HG02852 (cell line): ENCODE measurements around the gene PFKL.
"Not testable (repeated sequence)": the region's sequence is repeated elsewhere in the genome, so short reads cannot be mapped to it uniquely, and the experiment has no call there.

ENCODE experiments used
- ATAC-seq: cut with Tn5 transposase; IDR thresholded peaks from one replicate; pipeline ENCODE4 v1.9.1; 2021; ENCODE audit warnings: mild to moderate bottlenecking, moderate library complexity; ENCODE audit not compliant: unreplicated experiment

The PFKL gene

DNA sequence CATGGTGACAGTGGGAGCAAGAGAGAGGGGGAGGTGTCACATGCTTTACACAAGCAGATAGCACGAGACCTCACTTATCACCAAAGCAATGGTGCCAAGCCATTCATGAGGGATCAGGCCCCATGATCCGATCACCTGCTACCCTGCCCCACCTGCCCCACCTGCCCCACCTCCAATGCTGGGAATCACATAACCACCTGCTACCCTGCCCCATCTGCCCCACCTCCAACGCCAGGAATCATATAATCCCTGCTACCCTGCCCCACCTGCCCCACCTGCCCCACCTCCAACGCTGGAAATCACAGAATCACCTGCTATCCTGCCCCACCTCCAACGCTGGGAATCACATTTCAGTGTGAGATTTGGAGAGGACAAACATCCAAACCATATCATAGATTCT lies 24.8 kb upstream of the PFKL start:
- ATAC-seq: no peak

DNA sequence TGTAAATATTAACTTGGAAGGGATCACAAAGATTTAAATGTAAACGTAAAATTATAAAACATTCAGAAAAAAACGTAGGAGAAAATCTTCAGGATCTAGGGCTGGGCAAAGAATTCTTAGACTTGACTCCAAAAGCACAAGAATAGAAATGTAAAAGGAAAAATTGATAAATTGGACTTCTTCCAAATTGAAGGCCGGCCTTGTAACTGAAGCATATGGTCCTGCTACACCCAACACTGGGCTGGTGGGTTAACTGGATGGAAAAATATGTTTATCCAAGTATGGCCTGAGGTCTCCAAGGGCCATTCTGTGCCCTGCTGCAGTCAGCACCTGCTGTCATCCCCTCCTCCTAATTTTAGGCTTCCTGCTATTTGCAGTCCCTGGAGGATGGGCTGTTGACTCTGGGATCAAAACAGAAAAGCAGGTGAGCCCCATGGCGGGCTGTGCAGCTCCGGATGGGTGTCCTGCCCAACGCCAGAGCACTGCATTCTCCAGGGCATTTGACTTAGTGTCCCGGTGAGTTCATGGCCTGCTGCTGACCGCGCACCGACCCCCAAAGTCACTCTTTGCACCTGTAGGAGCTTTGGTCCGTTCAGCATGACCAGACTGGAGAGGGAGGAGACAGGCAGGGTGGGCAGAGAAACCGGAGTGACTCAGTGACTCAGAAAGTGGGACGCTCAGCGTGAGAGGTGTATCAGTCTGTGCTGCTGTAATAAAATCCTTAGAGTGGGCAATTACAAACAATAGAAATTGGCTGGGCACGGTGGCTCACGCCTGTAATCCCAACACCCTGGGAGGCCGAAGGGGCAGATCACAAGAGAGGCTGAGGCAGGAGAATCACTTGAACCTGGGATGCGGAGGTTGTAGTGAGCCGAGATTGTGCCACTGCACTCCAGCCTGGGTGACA lies 20.2 kb upstream of the PFKL start:
- no peak for ATAC-seq

DNA sequence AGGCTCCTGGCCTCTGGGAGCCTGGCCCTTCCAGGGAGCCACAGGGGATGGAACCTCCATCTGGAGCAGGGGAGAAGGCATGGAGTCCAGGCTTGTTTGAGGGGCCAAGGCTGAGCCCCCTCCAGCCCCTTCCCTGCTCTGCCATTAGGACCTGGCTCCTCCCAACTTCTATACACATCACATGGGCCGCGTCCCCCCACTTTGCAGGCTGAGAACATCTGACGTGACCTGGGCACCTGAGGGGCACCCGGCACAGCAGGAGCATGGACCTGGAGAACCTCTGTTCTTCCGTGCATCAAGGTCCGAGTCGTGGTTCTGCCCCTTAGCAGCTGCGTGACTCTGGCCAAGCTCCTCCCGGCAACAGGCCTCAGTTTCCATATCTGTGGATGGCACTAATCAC lies 18.1 kb upstream of the PFKL start:
- no peak for ATAC-seq

DNA sequence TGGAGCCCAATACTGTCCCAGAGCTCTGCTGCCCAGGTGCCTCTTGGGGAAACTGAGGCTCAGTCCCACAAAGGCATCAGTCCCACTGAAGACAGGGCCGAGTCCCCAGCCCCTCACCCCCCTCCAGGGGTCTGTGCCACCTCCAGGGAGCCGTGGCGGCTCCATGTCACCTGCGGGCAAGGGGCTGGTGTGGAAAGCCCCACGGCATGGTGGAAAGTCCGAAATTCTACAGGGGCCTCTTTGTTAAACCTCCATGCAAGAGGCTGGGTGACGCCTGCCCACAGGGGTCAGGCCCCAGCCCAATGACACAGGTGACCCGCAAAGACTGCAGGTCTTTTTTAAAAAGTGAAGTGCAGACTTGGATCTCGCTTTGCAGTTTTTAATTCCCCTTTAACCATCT lies 17.5 kb upstream of the PFKL start:
- no peak for ATAC-seq

DNA sequence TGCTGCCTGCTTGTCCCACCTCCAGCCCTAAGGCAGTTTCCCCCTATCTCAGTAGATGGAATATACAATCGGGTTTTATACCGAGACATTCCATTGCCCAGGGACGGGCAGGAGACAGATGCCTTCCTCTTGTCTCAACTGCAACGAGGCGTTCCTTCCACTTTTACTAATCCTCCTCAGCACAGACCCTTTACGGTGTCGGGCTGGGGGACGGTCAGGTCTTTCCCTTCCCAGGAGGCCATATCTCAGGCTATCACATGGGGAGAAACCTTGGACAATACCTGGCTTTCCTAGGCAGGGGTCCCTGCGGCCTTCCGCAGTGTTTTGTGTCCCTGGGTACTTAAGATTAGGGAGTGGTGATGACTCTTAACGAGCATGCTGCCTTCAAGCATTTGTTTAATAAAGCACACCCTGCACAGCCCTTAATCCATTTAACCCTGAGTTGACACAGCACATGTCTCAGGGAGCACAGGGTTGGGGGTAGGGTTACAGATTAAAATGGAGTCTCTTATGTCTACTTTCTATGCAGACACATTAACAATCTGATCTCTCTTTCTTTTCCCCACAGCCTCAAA lies 16.6 kb upstream of the PFKL start:
- not testable (repeated sequence) for ATAC-seq

DNA sequence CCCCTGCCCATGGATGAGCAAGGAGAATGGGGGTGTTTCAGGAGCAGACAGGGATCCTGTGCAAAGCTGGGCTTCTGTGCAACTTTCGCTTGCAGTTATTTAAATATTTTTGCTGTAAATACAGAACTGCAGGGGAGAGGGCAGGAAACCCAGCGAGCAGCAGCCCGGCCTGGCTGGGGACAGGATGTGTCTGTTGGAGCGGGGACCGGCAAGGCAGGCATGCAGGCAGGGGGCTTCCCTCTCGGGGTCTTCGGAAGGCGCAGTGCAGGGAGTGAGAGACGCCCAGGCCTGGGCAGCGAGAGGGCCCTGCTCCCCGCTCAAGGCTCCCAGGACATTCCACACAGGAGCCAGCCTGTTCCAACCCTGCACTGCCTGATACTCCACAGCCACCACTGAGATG lies 15.9 kb upstream of the PFKL start:
- no peak for ATAC-seq

DNA sequence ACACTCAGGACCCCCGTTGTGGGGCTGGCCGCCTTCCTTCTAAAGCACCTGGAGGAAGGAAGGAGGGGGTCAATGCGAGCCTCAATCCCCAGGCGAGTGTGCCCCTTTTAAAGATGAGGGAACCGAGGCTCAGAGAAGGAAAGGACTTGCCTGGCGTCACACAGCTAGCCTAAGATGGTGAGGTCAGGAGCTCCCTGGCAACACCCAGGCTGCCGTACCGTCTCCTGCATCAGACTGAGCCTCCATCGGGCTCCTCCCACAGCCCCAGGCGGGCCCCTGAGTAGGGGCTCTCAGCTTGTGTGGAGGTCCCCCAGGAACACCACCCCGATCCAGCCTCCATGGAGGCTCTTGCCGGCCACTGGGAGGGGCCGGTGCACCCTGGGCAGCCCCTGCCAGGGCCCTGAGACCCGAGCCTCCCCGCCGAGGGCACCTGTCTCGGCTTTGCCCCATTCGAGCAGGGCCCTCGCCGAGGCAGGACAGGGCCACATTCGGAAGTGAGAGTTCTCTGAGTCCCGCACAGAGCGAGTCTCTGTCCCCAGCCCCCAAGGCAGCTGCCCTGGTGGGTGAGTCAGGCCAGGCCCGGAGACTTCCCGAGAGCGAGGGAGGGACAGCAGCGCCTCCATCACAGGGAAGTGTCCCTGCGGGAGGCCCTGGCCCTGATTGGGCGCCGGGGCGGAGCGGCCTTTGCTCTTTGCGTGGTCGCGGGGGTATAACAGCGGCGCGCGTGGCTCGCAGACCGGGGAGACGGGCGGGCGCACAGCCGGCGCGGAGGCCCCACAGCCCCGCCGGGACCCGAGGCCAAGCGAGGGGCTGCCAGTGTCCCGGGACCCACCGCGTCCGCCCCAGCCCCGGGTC lies 14.5 kb upstream of the PFKL start, which contains the start of gene AIRE:
Gene AIRE (plus strand): TSS at position 739 of the 855 bp plus-strand sequence. CDS start 131 bp downstream, outside the sequence.
- ATAC-seq: no peak

DNA sequence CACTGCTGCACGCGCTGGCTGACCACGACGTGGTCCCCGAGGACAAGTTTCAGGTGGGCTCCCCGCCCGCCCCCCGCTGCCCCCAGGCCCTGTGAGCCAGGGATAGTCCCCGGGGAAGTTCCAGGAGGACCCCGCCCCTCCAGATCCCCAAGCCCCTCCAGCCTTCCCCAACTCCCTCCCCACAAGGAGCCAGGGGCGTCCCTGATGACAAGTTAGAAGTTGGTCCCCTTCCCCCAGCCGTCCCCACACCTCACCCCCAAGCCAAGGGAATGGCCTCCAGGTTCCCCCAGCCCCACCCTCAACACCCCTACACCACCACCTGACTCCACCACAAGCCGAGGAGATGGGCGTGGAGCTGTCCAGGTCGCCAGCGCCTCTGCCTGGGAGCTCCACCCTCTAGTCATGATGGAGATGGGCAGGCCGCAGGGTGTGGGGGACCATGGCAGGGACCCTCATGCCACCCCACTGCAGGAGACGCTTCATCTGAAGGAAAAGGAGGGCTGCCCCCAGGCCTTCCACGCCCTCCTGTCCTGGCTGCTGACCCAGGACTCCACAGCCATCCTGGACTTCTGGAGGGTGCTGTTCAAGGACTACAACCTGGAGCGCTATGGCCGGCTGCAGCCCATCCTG lies 13.7 kb upstream of the PFKL start:
- no peak for ATAC-seq

DNA sequence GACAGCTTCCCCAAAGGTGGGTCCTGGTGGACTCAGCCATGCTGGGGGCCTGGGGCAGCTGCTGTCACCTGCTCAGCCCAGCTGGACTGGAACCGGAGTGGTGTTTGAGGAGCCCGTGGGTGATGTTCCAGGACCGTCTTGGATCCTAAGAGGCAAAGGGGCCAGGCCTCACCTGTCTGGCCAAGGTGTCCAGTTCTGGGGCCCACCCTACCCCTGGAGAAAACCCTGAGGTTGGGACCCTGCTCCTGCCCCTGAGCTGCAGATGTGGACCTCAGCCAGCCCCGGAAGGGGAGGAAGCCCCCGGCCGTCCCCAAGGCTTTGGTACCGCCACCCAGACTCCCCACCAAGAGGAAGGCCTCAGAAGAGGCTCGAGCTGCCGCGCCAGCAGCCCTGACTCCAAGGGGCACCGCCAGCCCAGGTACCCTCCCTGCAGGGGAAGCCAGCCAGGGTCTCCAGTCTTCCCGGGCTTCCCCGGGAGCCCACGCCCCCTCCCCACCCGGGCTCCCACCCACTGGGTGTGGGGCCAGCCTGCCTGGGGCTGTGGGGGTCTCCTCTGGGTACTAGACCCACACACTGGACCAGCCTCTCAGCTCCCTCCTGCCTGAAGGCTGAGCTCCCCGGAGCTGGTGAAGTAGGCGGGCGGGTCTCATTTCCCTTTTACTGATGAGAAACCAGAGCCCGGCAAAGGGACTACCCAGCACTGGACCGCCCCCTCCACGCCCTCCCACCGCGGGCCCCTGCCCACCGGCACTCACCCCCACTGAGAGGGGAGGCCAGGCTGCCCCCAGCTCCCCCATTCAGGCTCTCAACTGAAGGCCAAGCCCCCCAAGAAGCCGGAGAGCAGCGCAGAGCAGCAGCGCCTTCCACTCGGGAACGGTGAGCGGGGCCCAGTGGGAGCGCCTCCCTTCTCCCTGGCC lies 12.9 kb upstream of the PFKL start:
- ATAC-seq: no peak

DNA sequence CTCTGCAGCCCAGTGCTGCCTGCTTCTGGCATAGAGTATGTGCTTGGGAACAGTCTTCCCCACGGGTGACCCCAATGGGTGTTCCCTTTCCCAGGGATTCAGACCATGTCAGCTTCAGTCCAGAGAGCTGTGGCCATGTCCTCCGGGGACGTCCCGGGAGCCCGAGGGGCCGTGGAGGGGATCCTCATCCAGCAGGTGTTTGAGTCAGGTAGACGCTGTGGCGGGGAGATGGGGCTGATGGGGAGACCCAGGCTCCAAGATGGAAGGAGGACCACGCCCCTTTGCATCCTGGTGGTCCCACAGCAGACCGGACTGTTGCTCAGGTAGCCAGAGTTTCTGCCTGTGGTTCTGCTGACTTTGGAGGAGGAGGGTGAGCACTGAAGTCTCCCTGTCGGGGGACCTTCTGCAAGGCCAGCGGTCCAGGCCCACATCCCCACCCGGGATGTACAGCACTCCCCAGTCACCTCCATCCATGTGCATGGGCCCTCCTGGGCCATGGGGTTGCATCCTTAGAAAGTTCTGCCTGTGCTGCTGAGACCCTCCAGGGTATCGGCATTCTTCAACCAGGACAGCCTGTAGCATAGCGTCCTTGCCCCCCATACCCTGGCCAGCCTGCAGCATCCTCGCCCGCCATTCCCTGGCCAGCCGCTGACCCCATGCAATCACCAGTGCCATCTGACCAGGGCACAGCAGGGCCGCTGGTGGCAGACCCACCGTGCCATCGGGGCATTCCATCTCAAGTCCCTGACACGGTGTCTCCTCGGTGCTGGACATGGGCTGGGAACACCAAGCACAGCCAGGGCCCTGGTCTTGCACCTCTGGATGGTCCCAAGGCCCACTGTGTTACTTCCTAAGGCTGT lies 11.4 kb upstream of the PFKL start:
- no peak for ATAC-seq

DNA sequence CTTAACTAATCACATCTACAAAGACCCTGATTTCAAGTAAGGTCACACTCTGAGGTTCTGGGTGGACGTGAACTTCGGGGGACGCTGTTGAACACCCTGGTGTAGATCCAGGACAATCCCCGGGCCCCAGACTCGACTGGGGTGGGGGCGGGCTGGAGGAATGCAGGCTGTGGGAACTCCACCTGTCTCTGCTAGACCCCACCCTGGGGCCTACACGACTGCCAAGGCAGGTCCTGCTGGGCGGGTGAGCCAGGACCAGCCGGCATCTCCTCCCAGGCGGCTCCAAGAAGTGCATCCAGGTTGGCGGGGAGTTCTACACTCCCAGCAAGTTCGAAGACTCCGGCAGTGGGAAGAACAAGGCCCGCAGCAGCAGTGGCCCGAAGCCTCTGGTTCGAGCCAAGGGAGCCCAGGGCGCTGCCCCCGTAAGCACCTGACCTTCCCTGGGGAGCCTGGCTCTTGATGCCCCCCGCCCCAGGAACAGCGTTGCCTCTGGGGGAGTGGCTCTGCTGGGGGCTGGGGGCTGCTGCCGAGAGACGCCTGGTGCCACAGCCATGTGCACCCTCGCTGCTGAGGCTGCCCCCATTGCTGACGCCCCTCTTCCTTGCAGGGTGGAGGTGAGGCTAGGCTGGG lies 10.4 kb upstream of the PFKL start:
- no peak for ATAC-seq

DNA sequence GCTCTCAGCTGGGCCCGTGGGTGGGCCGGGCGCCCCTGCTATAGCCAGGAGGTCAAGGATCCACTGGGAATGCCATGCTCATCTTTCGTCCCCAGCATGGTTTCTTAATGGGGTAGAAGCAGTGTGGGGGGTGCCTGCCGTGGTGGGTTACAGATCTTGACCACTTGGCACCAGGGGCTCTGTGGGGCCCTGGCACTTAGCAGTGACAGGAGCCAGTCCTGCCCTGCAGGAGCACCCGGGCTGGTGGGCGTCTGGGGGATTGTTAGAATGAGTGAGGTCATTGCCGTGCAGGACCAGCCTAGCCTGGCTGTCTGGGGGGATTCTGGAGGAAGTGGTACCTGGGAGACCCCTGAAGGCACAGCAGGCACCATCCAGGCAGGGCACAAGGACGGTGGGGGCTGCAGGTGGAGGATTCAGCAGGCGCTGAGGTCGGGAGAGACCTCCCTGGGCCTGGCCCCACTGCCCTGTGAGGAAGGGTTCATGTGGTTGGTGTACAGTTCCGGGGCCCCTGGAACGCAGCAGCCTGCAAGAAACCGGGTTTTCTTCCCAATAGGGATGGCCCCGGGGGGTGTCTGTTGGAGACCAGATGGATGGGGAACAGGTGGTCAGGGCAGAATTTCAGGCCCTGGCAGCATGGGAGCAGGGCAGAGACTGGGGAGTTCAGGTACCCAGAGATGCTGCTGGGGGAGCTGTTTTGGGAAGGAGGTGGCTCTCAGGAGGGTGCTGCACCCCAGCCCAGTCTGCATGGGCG lies 9.4 kb upstream of the PFKL start:
- ATAC-seq: no peak

DNA sequence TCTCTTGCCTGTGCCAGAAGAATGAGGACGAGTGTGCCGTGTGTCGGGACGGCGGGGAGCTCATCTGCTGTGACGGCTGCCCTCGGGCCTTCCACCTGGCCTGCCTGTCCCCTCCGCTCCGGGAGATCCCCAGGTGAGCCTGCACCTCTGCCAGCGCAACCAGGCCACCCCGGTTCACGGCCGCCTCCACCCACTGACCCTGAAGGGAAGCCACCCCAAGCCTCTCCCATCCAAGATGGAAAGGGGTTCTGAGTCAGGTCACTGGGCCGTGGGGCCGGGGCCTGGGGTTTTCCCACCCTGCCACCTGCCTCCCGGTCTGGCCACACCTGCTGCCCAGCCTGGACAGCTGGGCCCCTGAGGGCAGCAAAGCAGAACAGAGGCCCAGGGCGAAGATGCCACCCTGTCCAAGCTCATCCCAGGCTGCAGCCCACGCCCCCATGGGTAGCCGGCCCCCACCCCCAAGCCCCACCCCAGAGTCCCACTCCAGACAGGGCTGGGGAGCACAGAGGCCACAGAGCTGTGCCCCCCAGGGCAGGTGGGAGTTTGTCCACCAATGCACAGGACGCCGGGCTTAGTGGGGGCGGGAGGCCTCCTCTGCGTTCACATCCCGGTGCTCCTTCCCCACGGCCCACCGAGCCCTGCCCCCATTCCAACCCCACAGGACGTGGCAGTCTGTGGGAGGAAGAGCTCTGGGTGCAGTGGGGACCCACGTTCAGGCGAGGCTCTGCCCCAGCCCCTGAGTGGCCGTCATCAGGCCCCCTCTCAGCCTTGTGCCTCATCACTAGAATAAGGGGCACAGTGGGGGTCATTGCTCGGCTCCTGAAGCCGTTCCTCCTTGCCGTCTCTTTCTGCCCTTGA lies 8.5 kb upstream of the PFKL start:
- no peak for ATAC-seq

DNA sequence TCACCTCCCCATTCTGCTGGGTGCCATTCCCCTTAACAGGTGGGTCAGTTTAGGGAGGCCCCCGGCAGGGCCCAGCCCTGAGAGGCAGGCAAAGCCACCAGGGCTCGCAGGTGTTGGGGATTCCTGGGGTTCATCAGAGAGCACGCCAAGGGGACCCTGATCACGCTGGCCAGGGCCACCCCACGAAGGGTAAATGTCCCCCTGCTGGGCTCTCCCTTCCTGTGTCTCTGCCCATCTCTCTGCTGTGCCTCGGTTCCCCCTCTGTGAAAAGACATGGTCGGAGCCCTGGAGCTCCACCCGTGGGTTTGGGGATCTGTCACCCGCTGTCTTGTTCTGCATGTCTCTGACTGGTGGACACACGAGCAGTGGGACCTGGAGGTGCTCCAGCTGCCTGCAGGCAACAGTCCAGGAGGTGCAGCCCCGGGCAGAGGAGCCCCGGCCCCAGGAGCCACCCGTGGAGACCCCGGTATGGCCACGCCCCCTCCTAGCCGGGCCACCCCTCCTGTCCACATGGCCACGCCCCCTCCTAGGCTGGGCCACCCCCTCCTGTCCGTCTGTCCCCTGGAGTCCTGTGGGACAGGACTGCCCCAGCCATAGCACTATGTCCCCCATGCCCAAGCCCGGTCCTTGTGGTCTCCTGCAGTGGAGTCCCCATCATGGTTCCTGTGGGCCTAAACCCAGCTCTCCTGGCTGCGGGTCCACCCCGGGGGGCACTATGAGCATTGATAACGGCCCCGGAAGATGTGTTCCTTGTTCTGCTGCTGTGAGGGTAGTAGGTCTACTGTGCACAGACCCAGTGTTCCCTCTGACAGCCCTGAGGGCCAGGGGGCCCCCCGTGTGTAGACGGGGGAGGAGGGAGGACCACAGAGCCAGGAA lies 7.7 kb upstream of the PFKL start:
- ATAC-seq: no peak

DNA sequence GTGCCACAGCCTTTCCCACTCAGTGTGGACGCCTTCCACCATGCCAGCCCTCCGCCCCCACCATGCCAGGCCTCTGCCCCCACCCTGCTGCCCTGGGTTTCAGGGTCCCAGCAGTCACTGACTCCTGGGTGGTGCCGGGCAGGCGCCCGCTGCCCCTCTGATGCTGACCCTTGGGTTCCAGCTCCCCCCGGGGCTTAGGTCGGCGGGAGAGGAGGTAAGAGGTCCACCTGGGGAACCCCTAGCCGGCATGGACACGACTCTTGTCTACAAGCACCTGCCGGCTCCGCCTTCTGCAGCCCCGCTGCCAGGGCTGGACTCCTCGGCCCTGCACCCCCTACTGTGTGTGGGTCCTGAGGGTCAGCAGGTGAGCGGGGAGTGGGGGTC lies 7.0 kb upstream of the PFKL start:
- no peak for ATAC-seq
